SU-DHL-6 (cell line): Measurements from ENCODE around the gene MUC6.

Experiments
- H2AFZ ChIP-seq: fragments of 200-600 bp; sonication (generic); 2 replicates; pipeline ENCODE4 v1.6.1; 2014; ENCODE audit warnings: low read depth, mild to moderate bottlenecking, moderate library complexity, mixed read lengths, antibody characterized with exemption, low read length; ENCODE audit not compliant: severe bottlenecking
- H3F3A ChIP-seq: fragments of 200-600 bp; shearing (Covaris generic); 2 replicates; pipeline ENCODE4 v1.6.0; 2016; ENCODE audit warnings: antibody characterized with exemption, mild to moderate bottlenecking; ENCODE audit not compliant: insufficient read depth
- H3K27ac ChIP-seq: fragments of 200-600 bp; sonication (generic); 2 replicates; pipeline ENCODE4 v1.5.1; 2016; ENCODE audit warnings: low read depth, mild to moderate bottlenecking, low read length, moderate library complexity, mixed read lengths
- H3K27me3 ChIP-seq: fragments of 200-600 bp; sonication (generic), shearing (Covaris generic); 2 replicates; pipeline ENCODE4 v1.6.0; 2014; ENCODE audit warnings: mild to moderate bottlenecking, low read length
- H3K36me3 ChIP-seq: fragments of 200-600 bp; sonication (generic); 2 replicates; pipeline ENCODE4 v1.6.1; 2014; ENCODE audit warnings: mild to moderate bottlenecking, low read length, mixed read lengths
- H3K4me2 ChIP-seq: fragments of 300-600, 200-600 bp; shearing (Covaris generic), sonication (generic); 2 replicates; pipeline ENCODE4 v1.6.0; 2014; ENCODE audit warnings: low read length, low read depth, mild to moderate bottlenecking; ENCODE audit not compliant: poor library complexity, severe bottlenecking
- H3K4me3 ChIP-seq: fragments of 200-600 bp; sonication (generic); 2 replicates; pipeline ENCODE4 v1.5.1; 2014; ENCODE audit warnings: antibody characterized with exemption, low read length, mild to moderate bottlenecking, mixed read lengths; ENCODE audit not compliant: insufficient read depth, poor library complexity, severe bottlenecking
- H3K79me2 ChIP-seq: fragments of 200-600 bp; sonication (generic); 2 replicates; pipeline ENCODE4 v1.6.1; 2014; ENCODE audit warnings: mild to moderate bottlenecking, low read length, moderate library complexity; ENCODE audit not compliant: insufficient read depth
- H3K9ac ChIP-seq: fragments of 200-600 bp; sonication (generic); 2 replicates; pipeline ENCODE4 v1.7.0; 2014; ENCODE audit warnings: mild to moderate bottlenecking, low read length
- H3K9me2 ChIP-seq: fragments of 200-600 bp; sonication (generic); replicated peaks from 2 replicates; pipeline ENCODE4 v1.6.1; 2014; ENCODE audit warnings: low read length; ENCODE audit not compliant: insufficient read depth
- H3K9me3 ChIP-seq: fragments of 200-600 bp; sonication (generic); 2 replicates; pipeline ENCODE4 v1.6.1; 2014; ENCODE audit warnings: low read length, mixed read lengths; ENCODE audit not compliant: insufficient read depth
- H4K20me1 ChIP-seq: fragments of 200-600 bp; sonication (generic); 2 replicates; pipeline ENCODE4 v1.6.1; 2014; ENCODE audit warnings: low read depth, mild to moderate bottlenecking, antibody characterized with exemption, low read length, moderate library complexity, mixed read lengths
- CTCF ChIP-seq: fragments of 200-600 bp; sonication (generic); IDR thresholded peaks from one replicate; pipeline ENCODE4 v1.5.1; 2017; ENCODE audit warnings: antibody characterized with exemption, mild to moderate bottlenecking, low read length, moderate library complexity; ENCODE audit not compliant: insufficient read depth, poor library complexity, severe bottlenecking
- EZH2phosphoT487 ChIP-seq: fragments of 200-600 bp; sonication (generic), shearing (Covaris generic); conservative IDR thresholded peaks from 2 replicates; pipeline ENCODE4 v1.6.1; 2018; ENCODE audit warnings: mild to moderate bottlenecking, antibody characterized with exemption, low read length, moderate library complexity, mixed read lengths

Gene MUC6

DNA sequence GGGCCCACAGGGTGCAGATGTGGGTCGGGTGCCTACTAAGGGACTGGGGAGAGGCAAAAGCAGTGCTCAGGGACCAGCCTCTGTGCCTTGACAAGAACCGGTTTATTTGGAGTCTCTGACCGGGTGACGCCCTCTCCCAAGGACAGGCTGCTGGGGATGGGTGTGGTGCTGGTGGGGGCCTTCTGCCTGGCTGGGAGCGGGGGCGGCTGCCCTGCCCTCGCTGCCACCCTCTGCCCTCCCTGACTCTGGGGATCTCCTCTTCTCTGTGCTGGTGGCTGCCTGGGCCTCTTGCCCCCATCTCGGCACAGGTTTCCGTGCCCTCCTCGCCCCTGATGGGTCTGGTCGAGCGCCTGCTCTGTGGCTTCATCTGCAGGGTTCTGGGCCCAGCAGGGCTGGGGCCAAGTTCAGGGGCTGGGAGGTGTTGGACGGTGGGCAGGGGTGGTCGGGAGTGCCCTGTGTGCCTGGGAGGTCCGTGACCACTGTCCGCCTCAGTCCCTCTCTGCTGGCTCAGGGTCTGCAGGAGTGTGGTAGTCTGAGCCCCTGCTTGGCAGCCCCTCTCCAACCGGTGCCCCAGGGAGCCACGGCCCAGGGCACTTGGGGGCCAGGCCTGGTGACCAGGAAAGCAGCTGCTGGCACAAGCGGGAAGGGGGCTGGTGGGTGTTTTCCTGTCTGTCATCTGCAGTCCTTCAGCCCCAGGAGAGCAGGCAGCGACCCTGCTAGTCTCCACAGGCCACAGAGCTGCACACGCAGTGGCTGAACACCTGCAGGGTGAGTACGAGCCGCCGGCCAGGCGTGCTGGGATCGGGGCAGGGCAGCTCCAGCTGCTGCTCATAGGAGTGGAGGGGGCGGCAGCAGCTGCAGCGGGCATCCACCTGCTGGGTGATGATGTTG, 23.5 kb downstream of the MUC6 start:
- no peaks in the 10 kb centered on the region for H3K27me3 ChIP-seq
- no peaks in the 10 kb centered on the region for H3K9me3 ChIP-seq
- no peaks in the 10 kb centered on the region for H3K79me2 ChIP-seq
- no peaks in the 10 kb centered on the region for H3F3A ChIP-seq
- H3K9ac ChIP-seq: no peak overlapping the region
- H4K20me1 ChIP-seq: no peaks in the 10 kb centered on the region
- no peak overlapping the region for H3K4me2 ChIP-seq
- no peak overlapping the region for H3K27ac ChIP-seq
- no peaks in the 10 kb centered on the region for H3K36me3 ChIP-seq
- H3K9me2 ChIP-seq: no peaks in the 10 kb centered on the region
- TF ChIP-seq CTCF (no peak), EZH2phosphoT487 (no peak)
- H2AFZ ChIP-seq: no peak overlapping the region
- no peak overlapping the region for H3K4me3 ChIP-seq

- H3K79me2 ChIP-seq: no peaks in the 10 kb centered on the region
- H3K36me3 ChIP-seq: no peaks in the 10 kb centered on the region
- no peaks in the 10 kb centered on the region for H3F3A ChIP-seq
- no peak overlapping the region for H3K4me3 ChIP-seq
- no peak overlapping the region for H3K9ac ChIP-seq
- H3K27ac ChIP-seq: no peak overlapping the region
- TF ChIP-seq CTCF: no peak
- no peak for TF ChIP-seq EZH2phosphoT487
- H4K20me1 ChIP-seq: no peaks in the 10 kb centered on the region
- H3K9me2 ChIP-seq: no peaks in the 10 kb centered on the region
- no peak overlapping the region for H2AFZ ChIP-seq
- no peaks in the 10 kb centered on the region for H3K9me3 ChIP-seq
- H3K4me2 ChIP-seq: no peak overlapping the region
- H3K27me3 ChIP-seq: no peaks in the 10 kb centered on the region
These were observed 24.2 kb downstream of the MUC6 start for GRCh38 chr11:1012291-1012690.

- no peak overlapping the region for H2AFZ ChIP-seq
- no peaks in the 10 kb centered on the region for H3K79me2 ChIP-seq
- TF ChIP-seq CTCF (no peak), EZH2phosphoT487 (no peak)
- no peak overlapping the region for H3K4me3 ChIP-seq
- H3K9ac ChIP-seq: no peak overlapping the region
- no peaks in the 10 kb centered on the region for H3K27me3 ChIP-seq
- H4K20me1 ChIP-seq: no peaks in the 10 kb centered on the region
- H3K9me2 ChIP-seq: no peaks in the 10 kb centered on the region
- no peaks in the 10 kb centered on the region for H3K36me3 ChIP-seq
- H3K9me3 ChIP-seq: no peaks in the 10 kb centered on the region
- no peak overlapping the region for H3K4me2 ChIP-seq
- no peaks in the 10 kb centered on the region for H3F3A ChIP-seq
- no peak overlapping the region for H3K27ac ChIP-seq
These were observed 25.2 kb downstream of the MUC6 start for GRCh38 chr11:1011320-1011698.
